ENCODE measurements around the gene COG3.

GRCh38 chr13:45575830-45576180, 111.1 kb downstream of the COG3 start:
- no peak for TF ChIP-seq EZH2phosphoT487 (IDR thresholded peaks at IDR 0.05; ENCODE audit: insufficient read depth, low read depth)
- TF ChIP-seq EZH2 (IDR thresholded peaks at IDR 0.05; ENCODE audit: insufficient read depth, poor library complexity, severe bottlenecking) = no peak
